SH-SY5Y (cell line): Measurements from ENCODE around the gene SUSD1.

ENCODE experiments used
- GATA2 ChIP-seq: IDR thresholded peaks from 2 replicates; pipeline ENCODE4 v1.6.1; 2011; ENCODE audit warnings: mild to moderate bottlenecking, low read depth, low read length
- GATA3 ChIP-seq: IDR thresholded peaks from 2 replicates; pipeline ENCODE4 v1.6.1; 2011; ENCODE audit warnings: low read depth, mild to moderate bottlenecking, low read length, moderate library complexity

GRCh38 chr9:112142420-112142819, 32.7 kb downstream of the SUSD1 start:
- no peak for TF ChIP-seq GATA2
- no peak for TF ChIP-seq GATA3
